CD4-positive, alpha-beta T cell treated with Interleukin-17A for 1 hour (primary cell): ENCODE results near the gene RALBP1.
"Not testable (repeated sequence)": the region's sequence is repeated elsewhere in the genome, so short reads cannot be mapped to it uniquely, and the experiment has no call there.

ENCODE experiments used
- DNase-seq: peaks from one replicate; pipeline ENCODE4 v3.0.0-alpha.2; 2020

The RALBP1 gene

GRCh38 chr18:9455718-9456511 is 19.4 kb upstream of the RALBP1 start:
- no peak for DNase-seq

- DNase-seq: no peak
Measured at GRCh38 chr18:9466127-9466526, 9.2 kb upstream of the RALBP1 start.

- DNase-seq: no peak
Measured at GRCh38 chr18:9466846-9467245, 8.5 kb upstream of the RALBP1 start.

- DNase-seq: no peak
Measured at GRCh38 chr18:9468998-9469397, 6.3 kb upstream of the RALBP1 start.

GRCh38 chr18:9469685-9470084 is 5.6 kb upstream of the RALBP1 start:
- no peak for DNase-seq

GRCh38 chr18:9474108-9474982 is 968 bp upstream of the RALBP1 start:
- no peak for DNase-seq

GRCh38 chr18:9475643-9476591 is 604 bp downstream of the RALBP1 start:
- DNase-seq: peak; percentile 61

GRCh38 chr18:9476949-9477348 is 1.6 kb downstream of the RALBP1 start:
- DNase-seq: not testable (repeated sequence)

- DNase-seq: no peak
Measured at GRCh38 chr18:9477509-9477908, 2.2 kb downstream of the RALBP1 start.

- no peak for DNase-seq
Measured at GRCh38 chr18:9478545-9478944, 3.2 kb downstream of the RALBP1 start.

GRCh38 chr18:9482790-9483189 is 7.5 kb downstream of the RALBP1 start:
- no peak for DNase-seq

- no peak for DNase-seq
Measured at GRCh38 chr18:9483526-9483925, 8.2 kb downstream of the RALBP1 start.

- DNase-seq: not testable (repeated sequence)
Measured at GRCh38 chr18:9484856-9485255, 9.5 kb downstream of the RALBP1 start.

- no peak for DNase-seq
Measured at GRCh38 chr18:9488538-9488937, 13.2 kb downstream of the RALBP1 start.

GRCh38 chr18:9494778-9495331 is 19.5 kb downstream of the RALBP1 start:
- peak; percentile 11 for DNase-seq

GRCh38 chr18:9495465-9495864 is 20.2 kb downstream of the RALBP1 start:
- DNase-seq: no peak

- DNase-seq: no peak
Measured at GRCh38 chr18:9495916-9496705, 20.8 kb downstream of the RALBP1 start.

GRCh38 chr18:9506046-9506792 is 30.9 kb downstream of the RALBP1 start:
- DNase-seq: no peak

- no peak for DNase-seq
Measured at GRCh38 chr18:9507565-9508088, 32.3 kb downstream of the RALBP1 start.

- DNase-seq: no peak
Measured at GRCh38 chr18:9508446-9509025, 33.2 kb downstream of the RALBP1 start.
